HL-60 (cell line): ENCODE measurements around the gene COL6A3.

Source experiments
- GABPA ChIP-seq: IDR thresholded peaks from 2 replicates; pipeline ENCODE4 v1.6.1; 2012; ENCODE audit warnings: low read depth
- TF ChIP-seq, protein P1 (sequence below): IDR thresholded peaks from one replicate; pipeline ENCODE4 v1.5.1; 2011; ENCODE audit warnings: low read length, control low read depth, inconsistent platforms; ENCODE audit not compliant: insufficient read depth

- TF ChIP-seq, protein P1, sequence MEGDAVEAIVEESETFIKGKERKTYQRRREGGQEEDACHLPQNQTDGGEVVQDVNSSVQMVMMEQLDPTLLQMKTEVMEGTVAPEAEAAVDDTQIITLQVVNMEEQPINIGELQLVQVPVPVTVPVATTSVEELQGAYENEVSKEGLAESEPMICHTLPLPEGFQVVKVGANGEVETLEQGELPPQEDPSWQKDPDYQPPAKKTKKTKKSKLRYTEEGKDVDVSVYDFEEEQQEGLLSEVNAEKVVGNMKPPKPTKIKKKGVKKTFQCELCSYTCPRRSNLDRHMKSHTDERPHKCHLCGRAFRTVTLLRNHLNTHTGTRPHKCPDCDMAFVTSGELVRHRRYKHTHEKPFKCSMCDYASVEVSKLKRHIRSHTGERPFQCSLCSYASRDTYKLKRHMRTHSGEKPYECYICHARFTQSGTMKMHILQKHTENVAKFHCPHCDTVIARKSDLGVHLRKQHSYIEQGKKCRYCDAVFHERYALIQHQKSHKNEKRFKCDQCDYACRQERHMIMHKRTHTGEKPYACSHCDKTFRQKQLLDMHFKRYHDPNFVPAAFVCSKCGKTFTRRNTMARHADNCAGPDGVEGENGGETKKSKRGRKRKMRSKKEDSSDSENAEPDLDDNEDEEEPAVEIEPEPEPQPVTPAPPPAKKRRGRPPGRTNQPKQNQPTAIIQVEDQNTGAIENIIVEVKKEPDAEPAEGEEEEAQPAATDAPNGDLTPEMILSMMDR = no peak
- TF ChIP-seq GABPA = no peak
Measured at GRCh38 chr2:237320801-237321560, 93.0 kb downstream of the COL6A3 start.
